Transverse colon (tissue), 4 donors: ENCODE results near the gene PPP1R12B. TPM values are rescaled to one million over a fixed set of nuclear protein-coding genes. Genes with fewer than 3 reads are reported as not detected.
A peak's percentile ranks its signal among the peaks of the same experiment; 100 is the strongest.
"Not testable (repeated sequence)": the region's sequence is repeated elsewhere in the genome, so short reads cannot be mapped to it uniquely, and the experiment has no call there.

Experiments used
- DNase-seq: peaks from one replicate; pipeline ENCODE4 v3.0.0-alpha.2; 2019
- H3K27ac ChIP-seq, 4 donors: fragments of 200-600 bp; sonication (generic); 2 replicates each; pipeline ENCODE4 v1.5.1; 2016 to 2018; ENCODE audit warnings: inconsistent platforms in 4 of 4
- H3K27me3 ChIP-seq: fragments of 200-600 bp; sonication (generic); 2 replicates; pipeline ENCODE4 v1.5.1; 2017; ENCODE audit warnings: inconsistent platforms
- H3K36me3 ChIP-seq, 4 donors: fragments of 200-600 bp; sonication (generic); 2 replicates each; pipeline ENCODE4 v1.5.1; 2017 to 2019; ENCODE audit warnings: inconsistent platforms in 4 of 4
- H3K4me1 ChIP-seq, 4 donors: fragments of 200-600 bp; sonication (generic); 2 replicates each; pipeline ENCODE4 v1.5.1; 2017 to 2020; ENCODE audit warnings: inconsistent platforms in 4 of 4
- H3K4me3 ChIP-seq, 4 donors: fragments of 200-600 bp; sonication (generic); 1 replicate in 1 of 4; 2 replicates in 3 of 4; pipeline versions ENCODE4 v1.5.1 to v1.6.1; 2017 to 2019; ENCODE audit warnings: inconsistent platforms in 4 of 4
- H3K9me3 ChIP-seq, 2 donors: fragments of 200-600 bp; sonication (generic); 2 replicates each; pipeline ENCODE4 v1.5.1; 2017 to 2019; ENCODE audit warnings: inconsistent platforms in 2 of 2
- EP300 ChIP-seq: sonication (generic); formaldehyde crosslinking; IDR thresholded peaks from one replicate; pipeline ENCODE4 v1.6.1; 2017; ENCODE audit warnings: antibody characterized with exemption, low read depth
- POLR2A ChIP-seq: fragments of 450-650 bp; IDR thresholded peaks from one replicate; pipeline ENCODE4 v1.6.1; 2016; ENCODE audit warnings: antibody characterized with exemption, mild to moderate bottlenecking, moderate library complexity
- POLR2AphosphoS5 ChIP-seq, 3 donors: sonication (generic); formaldehyde crosslinking; IDR thresholded peaks; one replicate each; pipeline ENCODE4 v1.6.1; 2016; ENCODE audit warnings: antibody characterized with exemption in 3 of 3
- WGBS, 2 donors: methylation state at CpG; one replicate each; pipeline ENCODE4 v1.1.5; 2018; ENCODE audit warnings: low coverage in 1 of 2; 5-methylcytosine and 5-hydroxymethylcytosine counted together
- in situ Hi-C, 4 donors: fragments of 200-750 bp; cut with MboI; loops; one replicate each; pipeline versions ENCODE4 v1.15.0 to v1.15.1; 2017; ENCODE audit warnings: low sequenced_read_pairs in 3 of 4, low pct_ligation_motif_present in 1 of 4, low pct_unique_long_range_greater_than_20kb in 1 of 4
- intact Hi-C: fragments of 100-400 bp; cut with DNase I; formaldehyde crosslinking; loops from one replicate; pipeline ENCODE4 v1.15.1; 2023; ENCODE audit warnings: low total_unique reads
- total RNA-seq, 4 donors: library from RNA; depleted of rRNA; stranded (reverse); fragments of >200 nt; gene quantifications; one replicate each; pipeline ENCODE4 v1.1.0, GENCODE V29; 2016
- TF ChIP-seq, protein P1 (sequence below), 5 experiments: fragments of 200-600 bp in 3 of 5; fragments of 450-650 bp in 2 of 5; sonication (generic) in 3 of 5; IDR thresholded peaks; 1 replicate in 2 of 5; 2 replicates in 3 of 5; pipeline ENCODE4 v1.5.1; 2016 to 2017; ENCODE audit warnings: antibody characterized with exemption in 5 of 5, inconsistent platforms in 3 of 5, mild to moderate bottlenecking in 2 of 5, moderate library complexity in 1 of 5

PPP1R12B gene
- total RNA-seq, 4 donors from 2014 or later, result 92.7 to 254 (median 137) TPM

DNA sequence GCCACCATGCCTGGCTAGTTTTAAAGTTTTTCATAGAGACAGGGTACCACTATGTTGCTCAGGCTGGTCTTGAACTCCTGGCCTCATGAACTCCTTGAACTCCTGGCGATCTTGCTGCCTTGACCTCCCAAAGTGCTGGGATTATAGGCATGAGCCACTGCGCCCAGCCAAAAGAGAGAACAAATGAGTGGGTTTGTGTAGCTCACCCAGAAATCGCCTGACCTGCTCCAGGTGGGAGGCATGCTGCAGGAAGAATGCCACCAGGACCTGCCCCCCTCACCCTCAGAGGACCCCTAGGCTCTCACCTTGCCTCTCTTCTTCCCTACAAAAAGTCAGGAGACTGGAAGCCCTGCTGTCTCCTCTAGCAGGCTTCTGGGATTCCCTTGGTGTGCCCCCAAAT is 272.9 kb downstream of the PPP1R12B start:
- H3K4me1 ChIP-seq, result peaks cover 13 to 24% (median 19%) of the 10 kb centered on the region in 4 donors
- no peaks in the 10 kb centered on the region for H3K27me3 ChIP-seq
- in situ Hi-C loops, result loop anchor here in 2 of 4 donors (25.0 kb wide), 1 partner anchor 134 kb away; no protein-coding TSS in a partner anchor
- no peak overlapping the region for H3K27ac ChIP-seq
- 90% methylated on average over 3 of the region's 3 CpGs; no CpG with 5 or more reads in 1 of the 2 donors for WGBS, 2 donors
- no peaks in the 10 kb centered on the region for H3K36me3 ChIP-seq
- no peaks in the 10 kb centered on the region for H3K9me3 ChIP-seq
- TF ChIP-seq POLR2AphosphoS5 (IDR thresholded peaks at IDR 0.05) (no peak), EP300 (no peak), POLR2A (no peak)
- TF ChIP-seq, protein P1, sequence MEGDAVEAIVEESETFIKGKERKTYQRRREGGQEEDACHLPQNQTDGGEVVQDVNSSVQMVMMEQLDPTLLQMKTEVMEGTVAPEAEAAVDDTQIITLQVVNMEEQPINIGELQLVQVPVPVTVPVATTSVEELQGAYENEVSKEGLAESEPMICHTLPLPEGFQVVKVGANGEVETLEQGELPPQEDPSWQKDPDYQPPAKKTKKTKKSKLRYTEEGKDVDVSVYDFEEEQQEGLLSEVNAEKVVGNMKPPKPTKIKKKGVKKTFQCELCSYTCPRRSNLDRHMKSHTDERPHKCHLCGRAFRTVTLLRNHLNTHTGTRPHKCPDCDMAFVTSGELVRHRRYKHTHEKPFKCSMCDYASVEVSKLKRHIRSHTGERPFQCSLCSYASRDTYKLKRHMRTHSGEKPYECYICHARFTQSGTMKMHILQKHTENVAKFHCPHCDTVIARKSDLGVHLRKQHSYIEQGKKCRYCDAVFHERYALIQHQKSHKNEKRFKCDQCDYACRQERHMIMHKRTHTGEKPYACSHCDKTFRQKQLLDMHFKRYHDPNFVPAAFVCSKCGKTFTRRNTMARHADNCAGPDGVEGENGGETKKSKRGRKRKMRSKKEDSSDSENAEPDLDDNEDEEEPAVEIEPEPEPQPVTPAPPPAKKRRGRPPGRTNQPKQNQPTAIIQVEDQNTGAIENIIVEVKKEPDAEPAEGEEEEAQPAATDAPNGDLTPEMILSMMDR (IDR thresholded peaks at IDR 0.05), result no peak
- DNase-seq, result no peak
- intact Hi-C loops, result no loop called here
- H3K4me3 ChIP-seq, result no peak overlapping the region

DNA sequence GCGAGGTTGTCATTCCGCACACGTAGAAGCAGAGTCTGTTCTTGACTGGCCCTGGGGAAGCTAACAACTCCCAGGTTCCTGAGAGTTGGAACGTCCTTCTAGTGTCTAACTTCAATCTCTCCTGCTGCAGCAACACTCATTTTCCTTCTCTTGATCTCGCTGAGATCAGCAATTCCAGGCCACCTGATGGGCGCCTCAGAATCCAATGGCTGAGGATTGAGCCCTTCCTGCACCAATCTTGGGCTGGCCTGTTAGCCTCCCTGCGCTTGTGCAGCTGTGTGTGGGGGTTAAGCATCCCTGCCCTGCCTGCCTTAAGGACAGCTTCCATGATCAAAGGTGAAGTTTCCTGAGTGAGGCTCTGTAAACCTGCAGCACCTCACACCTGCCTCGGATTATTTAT is 273.9 kb downstream of the PPP1R12B start:
- H3K27ac ChIP-seq, result no peak overlapping the region
- H3K27me3 ChIP-seq, result no peaks in the 10 kb centered on the region
- no peak for DNase-seq
- in situ Hi-C loops (loop anchor here in 2 of 4 donors (25.0 kb wide), 1 partner anchor 135 kb away; no protein-coding TSS in a partner anchor), intact Hi-C loops (no loop called here)
- no peaks in the 10 kb centered on the region for H3K9me3 ChIP-seq
- TF ChIP-seq EP300, result no peak
- TF ChIP-seq POLR2AphosphoS5 (IDR thresholded peaks at IDR 0.05), result no peak
- TF ChIP-seq, protein P1 (IDR thresholded peaks at IDR 0.05), result no peak
- no peak for TF ChIP-seq POLR2A
- no peak overlapping the region for H3K4me3 ChIP-seq
- H3K36me3 ChIP-seq, result no peaks in the 10 kb centered on the region
- 82 to 90% methylated on average over 3 to 8 of the region's 8 CpGs for WGBS, 2 donors
- peaks cover 13 to 23% (median 19%) of the 10 kb centered on the region in 4 donors for H3K4me1 ChIP-seq

DNA sequence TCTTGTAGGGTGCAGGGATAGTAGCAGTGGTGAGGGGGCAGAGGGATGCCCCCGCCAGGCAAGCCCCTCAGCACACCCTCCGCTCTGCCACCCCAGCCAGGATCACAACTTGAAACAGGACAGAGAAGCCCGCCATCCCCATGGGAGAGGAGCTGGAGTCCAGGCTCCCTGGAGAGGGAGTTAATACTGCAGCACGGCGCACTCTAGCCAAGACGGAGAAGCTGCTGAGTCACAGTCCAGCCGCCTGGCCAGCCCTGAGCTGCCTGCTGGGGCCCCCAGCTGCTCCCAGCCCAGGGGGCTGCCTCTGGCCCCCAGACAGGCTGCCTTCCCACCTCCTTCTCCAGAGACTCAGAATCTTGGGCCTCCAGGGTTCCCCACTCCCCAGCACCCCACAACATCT is 274.6 kb downstream of the PPP1R12B start:
- no peaks in the 10 kb centered on the region for H3K9me3 ChIP-seq
- TF ChIP-seq POLR2A, result no peak
- TF ChIP-seq, protein P1 (IDR thresholded peaks at IDR 0.05), result no peak
- TF ChIP-seq POLR2AphosphoS5 (IDR thresholded peaks at IDR 0.05), result no peak
- H3K4me3 ChIP-seq, result no peak overlapping the region
- DNase-seq, result no peak
- H3K36me3 ChIP-seq, result no peaks in the 10 kb centered on the region
- 89% methylated on average over 3 of the region's 7 CpGs; no CpG with 5 or more reads in 1 of the 2 donors for WGBS, 2 donors
- in situ Hi-C loops (loop anchor here in 2 of 4 donors (25.0 kb wide), 1 partner anchor 136 kb away; no protein-coding TSS in a partner anchor), intact Hi-C loops (no loop called here)
- H3K4me1 ChIP-seq, result peaks cover 13 to 23% (median 18%) of the 10 kb centered on the region in 4 donors
- no peaks in the 10 kb centered on the region for H3K27me3 ChIP-seq
- H3K27ac ChIP-seq, result peak overlapping the region in 1 of 4 donors; percentile 12

DNA sequence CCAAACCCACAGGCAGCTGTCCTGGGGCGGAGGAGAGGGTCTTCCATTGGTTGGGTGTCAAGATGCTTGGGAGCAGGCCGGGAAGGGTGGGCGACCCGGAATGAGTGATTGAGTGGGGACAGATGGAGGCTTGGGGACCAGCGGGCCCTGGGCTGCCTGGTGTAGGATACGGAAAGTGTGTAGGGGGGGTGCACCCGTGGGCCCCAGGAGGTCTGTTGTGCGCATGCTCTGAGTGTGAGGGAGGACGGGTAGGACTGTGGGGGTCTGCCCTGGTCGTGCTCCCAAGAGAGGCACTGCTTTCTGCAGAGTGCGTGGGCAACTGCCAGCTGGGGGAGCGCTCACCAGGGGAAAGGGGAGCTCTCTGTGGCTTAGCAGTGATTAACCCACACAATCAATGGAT is 275.0 kb downstream of the PPP1R12B start:
- H3K36me3 ChIP-seq, H3K4me3 ChIP-seq, intact Hi-C loops, H3K9me3 ChIP-seq, H3K27me3 ChIP-seq, DNase-seq: not testable (repeated sequence)
- 77% methylated on average over 11 of the region's 12 CpGs; no CpG with 5 or more reads in 1 of the 2 donors for WGBS, 2 donors
- peak overlapping the region in 1 of 4 donors; percentile 12 for H3K27ac ChIP-seq
- in situ Hi-C loops, result loop anchor here in 2 of 4 donors (25.0 kb wide), 1 partner anchor 136 kb away; no protein-coding TSS in a partner anchor
- peaks cover 10 to 21% (median 16%) of the 10 kb centered on the region in 4 donors for H3K4me1 ChIP-seq
